Naive thymus-derived CD4-positive, alpha-beta T cell (primary cell): ENCODE data around the gene CPSF6. TPM values are rescaled to one million over a fixed set of nuclear protein-coding genes. Genes with fewer than 3 reads are reported as not detected.

Source experiments
- ATAC-seq: fragments of 150-1000 bp; cut with Tn5 transposase; 2 replicates; pipeline ENCODE4 v1.10.0; 2021; ENCODE audit warnings: mild to moderate bottlenecking, moderate library complexity
- CTCF ChIA-PET: fragments of 350-600 bp; sonication (Branson Sonifier 250); formaldehyde crosslinking; loops from one replicate; lab custom pipeline; 2021; ENCODE audit warnings: antibody characterized with exemption; lab: Charles Lee
- POLR2A ChIA-PET: fragments of 350-600 bp; sonication (Branson Sonifier 250); formaldehyde crosslinking; loops from one replicate; lab custom pipeline; 2021; ENCODE audit warnings: antibody characterized with exemption, inconsistent platforms; lab: Charles Lee
- DNase-seq, 9 donors: peaks; one replicate each; pipeline versions ENCODE4 v3.0.0 to v3.0.0-alpha.2; 2020 to 2022; ENCODE audit warnings: mixed read lengths in 1 of 9
- H3K27ac ChIP-seq: one replicate; pipeline ENCODE4 v1.7.0; 2013; ENCODE audit warnings: mild to moderate bottlenecking, low read depth, low read length, moderate library complexity
- H3K27me3 ChIP-seq, 2 donors: one replicate each; pipeline ENCODE4 v1.7.0; 2013; ENCODE audit warnings: low read length in 2 of 2, mild to moderate bottlenecking in 2 of 2, moderate library complexity in 2 of 2; ENCODE audit not compliant: control insufficient read depth in 2 of 2, insufficient read depth in 2 of 2
- H3K36me3 ChIP-seq, 3 experiments: 1 replicate in 2 of 3; 2 replicates in 1 of 3; pipeline ENCODE4 v1.7.0; 2013; ENCODE audit warnings: low read length in 3 of 3, mild to moderate bottlenecking in 3 of 3, moderate library complexity in 1 of 3; ENCODE audit not compliant: insufficient read depth in 3 of 3, control insufficient read depth in 2 of 3
- H3K4me1 ChIP-seq, 2 donors: one replicate each; pipeline ENCODE4 v1.7.0; 2013; ENCODE audit warnings: low read length in 2 of 2, mild to moderate bottlenecking in 2 of 2, moderate library complexity in 1 of 2; ENCODE audit not compliant: control insufficient read depth in 2 of 2, insufficient read depth in 2 of 2
- H3K4me3 ChIP-seq: 2 replicates; pipeline ENCODE4 v1.7.0; 2013; ENCODE audit warnings: mild to moderate bottlenecking, low read length
- H3K9me3 ChIP-seq, 3 experiments: 1 replicate in 2 of 3; 2 replicates in 1 of 3; pipeline ENCODE4 v1.7.0; 2013; ENCODE audit warnings: low read length in 3 of 3; ENCODE audit not compliant: control insufficient read depth in 2 of 3
- H3K27ac Mint-ChIP-seq, 9 donors: one replicate each; pipeline ENCODE4 v1.8.0; 2020 to 2022; ENCODE audit warnings: mixed read lengths in 9 of 9, mild to moderate bottlenecking in 8 of 9, moderate library complexity in 5 of 9, inconsistent platforms in 2 of 9
- H3K27me3 Mint-ChIP-seq, 5 donors: one replicate each; pipeline ENCODE4 v1.8.0; 2021 to 2022; ENCODE audit warnings: mixed read lengths in 5 of 5, mild to moderate bottlenecking in 1 of 5
- H3K36me3 Mint-ChIP-seq, 5 donors: one replicate each; pipeline ENCODE4 v1.8.0; 2020 to 2022; ENCODE audit warnings: mixed read lengths in 5 of 5, mild to moderate bottlenecking in 3 of 5, inconsistent platforms in 1 of 5
- H3K4me1 Mint-ChIP-seq, 7 donors: one replicate each; pipeline ENCODE4 v1.8.0; 2020 to 2022; ENCODE audit warnings: mixed read lengths in 7 of 7, mild to moderate bottlenecking in 3 of 7, inconsistent platforms in 1 of 7
- H3K4me3 Mint-ChIP-seq, 10 donors: one replicate each; pipeline ENCODE4 v1.8.0; 2020 to 2022; ENCODE audit warnings: mild to moderate bottlenecking in 10 of 10, mixed read lengths in 10 of 10, moderate library complexity in 6 of 10, inconsistent platforms in 2 of 10
- H3K9me3 Mint-ChIP-seq, 11 donors: one replicate each; pipeline ENCODE4 v1.8.0; 2020 to 2022; ENCODE audit warnings: mixed read lengths in 11 of 11, mild to moderate bottlenecking in 4 of 11, inconsistent platforms in 1 of 11, moderate library complexity in 1 of 11
- intact Hi-C, 2 donors: fragments of 100-400 bp; cut with micrococcal nuclease; formaldehyde crosslinking; loops; one replicate each; pipeline ENCODE4 v1.15.1; 2023
- polyA plus RNA-seq, 2 donors: library from polyadenylated mRNA; unstranded; fragments of 300-500 nt; fragmentation: Illumina TruSeq; gene quantifications; one replicate each; pipeline ENCODE4 v1.2.3, GENCODE V29; 2021
- total RNA-seq, 6 experiments: library from RNA in 5 of 6; stranded (reverse) in 5 of 6; gene quantifications; 1 replicate in 5 of 6; 2 replicates in 1 of 6; pipeline ENCODE4 v1.2.3 and lab custom pipeline; 2021 to 2026

Gene CPSF6
- total and polyA plus RNA-seq, 7 experiments from 2014 or later = 33.2 to 127 (median 90.7) TPM

GRCh38 chr12:69240631-69240995 lies 1.2 kb downstream of the CPSF6 start:
- Histone ChIP-seq H3K4me3 (peak overlapping the region; percentile 81), H3K27ac (peak overlapping the region; percentile 90), H3K27me3 (no peaks in the 10 kb centered on the region), H3K4me1 (peaks cover 32 to 37% of the 10 kb centered on the region in 2 donors), H3K9me3 (no peaks in the 10 kb centered on the region), H3K36me3 (peaks cover 0 to 3% (median 0%) of the 10 kb centered on the region in 3 experiments)
- Mint-ChIP-seq H3K27ac (peak overlapping the region; percentile 95 to 99 (median 99)), H3K4me3 (peak overlapping the region; percentile 94 to 100 (median 98)), H3K4me1 (peaks cover 36 to 70% (median 66%) of the 10 kb centered on the region in 7 donors), H3K36me3 (peaks cover 0 to 10% (median 3%) of the 10 kb centered on the region in 5 donors), H3K9me3 (peaks cover 0 to 3% (median 0%) of the 10 kb centered on the region in 11 donors), H3K27me3 (no peaks in the 10 kb centered on the region)
- ATAC-seq = peak; percentile 10
- peak in 7 of 9 donors; percentile 30 to 63 (median 46) for DNase-seq
- ChIA-PET CTCF (no interaction called here), POLR2A (interaction anchor here (0.7 to 5.9 kb wide), 3 partner anchors 12 to 90 kb away, joined by 3 to 45 read pairs (median 9); no protein-coding TSS in a partner anchor)
- intact Hi-C loops = loop anchor here in 1 of 2 donors (1.0 to 10.0 kb wide), 3 partner anchors 8 to 1002 kb away; partner anchors contain the start of gene CNOT2

DNA sequence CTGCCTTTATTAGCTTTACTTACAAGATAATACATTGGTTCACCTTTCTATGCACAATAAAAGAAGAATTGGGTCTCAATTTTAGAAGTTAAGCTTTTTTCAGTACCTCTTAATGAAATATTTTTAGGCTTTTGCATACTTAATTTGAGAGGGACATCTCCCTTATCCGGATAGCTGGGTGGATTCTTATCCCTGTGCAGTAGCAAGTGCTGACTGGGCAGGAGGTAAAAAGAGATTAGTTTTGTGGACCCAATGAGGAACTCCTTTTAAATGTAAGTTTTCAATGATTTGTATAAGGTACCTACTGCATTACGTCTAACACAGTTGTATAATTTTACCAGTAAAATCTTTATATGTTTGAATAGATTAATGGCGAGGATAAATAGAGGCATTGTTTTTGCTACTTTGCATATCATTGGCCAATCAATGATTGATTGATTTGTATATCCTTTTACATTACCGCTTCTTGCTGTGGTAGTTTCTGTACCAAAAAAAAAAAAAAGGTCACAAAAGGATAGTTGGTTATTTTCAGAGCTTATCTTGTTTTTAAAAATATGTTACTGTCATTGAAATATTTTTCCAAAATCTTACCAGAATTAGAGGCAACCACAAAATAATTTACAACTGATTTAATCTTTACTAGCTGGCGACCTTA lies 2.2 kb downstream of the CPSF6 start:
- peak overlapping the region; percentile 81 for H3K4me3 ChIP-seq
- peaks cover 43 to 79% (median 75%) of the 10 kb centered on the region in 7 donors for H3K4me1 Mint-ChIP-seq
- peak overlapping the region; percentile 34 to 100 (median 98) for H3K4me3 Mint-ChIP-seq
- DNase-seq (no peak), ATAC-seq (no peak)
- no peaks in the 10 kb centered on the region for H3K27me3 Mint-ChIP-seq
- peaks cover 0 to 10% (median 3%) of the 10 kb centered on the region in 5 donors for H3K36me3 Mint-ChIP-seq
- H3K36me3 ChIP-seq = peaks cover 0 to 3% (median 0%) of the 10 kb centered on the region in 3 experiments
- ChIA-PET POLR2A (interaction anchor here (0.7 to 5.9 kb wide), 6 partner anchors 11 to 90 kb away, joined by 3 to 45 read pairs (median 6); no protein-coding TSS in a partner anchor), CTCF (interaction anchor here (0.6 to 2.0 kb wide), 5 partner anchors 11 to 149 kb away, joined by 3 to 7 read pairs (median 5); no protein-coding TSS in a partner anchor)
- peak overlapping the region; percentile 90 for H3K27ac ChIP-seq
- intact Hi-C loops = loop anchor here in 1 of 2 donors (5.0 to 10.0 kb wide), 2 partner anchors 407 to 1001 kb away; partner anchors contain the start of gene CNOT2
- peaks cover 0 to 3% (median 0%) of the 10 kb centered on the region in 11 donors for H3K9me3 Mint-ChIP-seq
- peaks cover 36 to 42% of the 10 kb centered on the region in 2 donors for H3K4me1 ChIP-seq
- H3K9me3 ChIP-seq = no peaks in the 10 kb centered on the region
- H3K27me3 ChIP-seq = no peaks in the 10 kb centered on the region
- peak overlapping the region in 7 of 9 donors; percentile 36 to 99 (median 71) for H3K27ac Mint-ChIP-seq

DNA sequence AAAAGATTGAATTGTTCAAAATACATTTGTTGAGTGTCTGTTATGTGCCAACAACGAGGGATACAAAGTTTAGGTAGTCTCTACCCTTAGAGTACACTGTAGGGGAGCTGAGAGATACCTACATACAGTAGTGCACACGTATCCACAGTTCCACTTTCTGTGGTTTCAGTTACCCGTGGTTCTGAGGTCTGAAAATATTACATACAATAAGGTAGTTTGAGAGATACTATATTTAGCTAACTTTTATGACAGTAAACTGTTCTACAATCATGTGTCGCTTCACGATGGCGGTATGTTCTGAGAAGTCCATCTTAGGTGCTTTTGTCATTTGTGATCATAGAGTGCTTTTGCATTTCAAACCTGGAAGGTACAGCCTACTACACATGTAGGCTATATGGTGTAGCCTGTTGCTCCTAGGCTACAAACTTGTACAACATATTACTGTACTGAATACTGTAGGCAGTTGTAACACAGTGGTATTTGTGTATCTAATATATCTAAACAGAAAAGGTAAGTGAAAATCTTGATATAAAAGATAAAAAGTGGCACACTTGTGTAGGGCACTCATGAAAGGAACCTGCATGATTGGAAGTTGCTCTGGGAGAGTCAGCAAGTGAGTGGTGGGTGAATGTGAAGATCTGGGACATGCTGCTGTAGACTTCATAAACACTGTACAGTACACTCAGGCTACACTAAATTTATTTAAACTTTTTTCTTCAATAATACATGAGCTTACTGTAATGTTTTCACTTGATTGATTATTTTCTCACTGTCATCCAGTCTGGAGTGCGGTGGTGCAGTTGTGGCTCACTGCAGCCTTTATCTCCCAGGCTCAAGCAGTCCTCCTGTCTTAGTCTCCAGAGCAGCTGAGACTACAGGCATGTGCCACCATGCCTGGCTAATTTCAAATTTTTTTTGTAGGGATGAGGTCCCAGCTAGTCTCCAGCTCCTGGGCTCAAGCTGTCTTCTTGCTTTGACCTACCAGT lies 4.0 kb downstream of the CPSF6 start:
- peaks cover 38 to 44% of the 10 kb centered on the region in 2 donors for H3K4me1 ChIP-seq
- ChIA-PET CTCF (interaction anchor here (0.7 to 2.0 kb wide), 5 partner anchors 9 to 1584 kb away, joined by 3 to 7 read pairs (median 3); no protein-coding TSS in a partner anchor), POLR2A (interaction anchor here (0.6 to 5.9 kb wide), 4 partner anchors 9 to 212 kb away, joined by 4 to 45 read pairs (median 12); no protein-coding TSS in a partner anchor)
- intact Hi-C loops = loop anchor here in 1 of 2 donors (5.0 to 10.0 kb wide), 2 partner anchors 409 to 999 kb away; partner anchors contain the start of gene CNOT2
- Mint-ChIP-seq H3K27ac (peak overlapping the region; percentile 38 to 99 (median 59)), H3K27me3 (no peaks in the 10 kb centered on the region), H3K4me3 (peak overlapping the region; percentile 45 to 100 (median 96)), H3K36me3 (peaks cover 0 to 10% (median 9%) of the 10 kb centered on the region in 5 donors), H3K9me3 (peaks cover 0 to 3% (median 0%) of the 10 kb centered on the region in 11 donors), H3K4me1 (peaks cover 48 to 82% (median 81%) of the 10 kb centered on the region in 7 donors)
- peak overlapping the region; percentile 16 for H3K27ac ChIP-seq
- H3K9me3 ChIP-seq = no peaks in the 10 kb centered on the region
- H3K27me3 ChIP-seq = no peaks in the 10 kb centered on the region
- peak in 1 of 9 donors; percentile 14 for DNase-seq
- no peak for ATAC-seq
- peaks cover 0 to 3% (median 0%) of the 10 kb centered on the region in 3 experiments for H3K36me3 ChIP-seq
- no peak overlapping the region for H3K4me3 ChIP-seq

DNA sequence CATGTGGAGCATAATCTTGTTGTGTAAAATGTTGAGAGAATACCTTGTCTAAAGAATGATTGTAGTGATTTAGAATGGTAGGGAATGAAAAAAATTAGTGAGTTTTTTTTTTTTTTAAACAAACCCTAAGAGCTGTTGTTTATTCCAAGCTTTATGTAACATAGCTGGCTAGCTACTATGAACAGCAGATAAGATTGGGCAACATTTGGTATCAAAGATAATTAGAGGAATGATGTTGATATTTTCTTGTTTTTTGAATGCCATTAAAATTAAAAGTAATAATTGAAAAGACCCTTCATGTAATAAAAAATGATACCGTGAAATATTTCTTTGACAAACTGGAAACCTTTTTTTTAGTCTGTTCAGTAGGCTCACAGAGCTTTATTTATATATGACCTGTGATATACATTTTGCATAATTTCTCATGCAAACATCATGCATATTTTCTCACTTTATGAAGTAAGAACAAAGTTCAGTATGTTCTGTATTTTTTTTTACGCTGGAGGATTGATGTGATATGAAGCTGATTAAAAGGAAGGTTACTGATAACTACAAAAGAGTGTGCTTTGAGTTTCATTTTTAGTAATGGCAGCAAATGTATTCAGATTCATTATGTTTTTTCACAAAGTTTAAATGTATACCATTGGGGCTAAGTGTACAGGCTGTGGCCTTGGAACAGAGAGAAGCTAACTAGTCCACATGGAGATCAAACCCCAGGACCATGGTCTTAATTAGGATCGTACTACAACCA lies 8.1 kb downstream of the CPSF6 start:
- Histone ChIP-seq H3K27me3 (no peaks in the 10 kb centered on the region), H3K36me3 (no peaks in the 10 kb centered on the region), H3K4me1 (peaks cover 13 to 26% of the 10 kb centered on the region in 2 donors), H3K9me3 (no peaks in the 10 kb centered on the region), H3K4me3 (no peak overlapping the region), H3K27ac (peak overlapping the region; percentile 23)
- Mint-ChIP-seq H3K36me3 (peaks cover 0 to 12% (median 10%) of the 10 kb centered on the region in 5 donors), H3K27me3 (no peaks in the 10 kb centered on the region), H3K9me3 (no peaks in the 10 kb centered on the region), H3K27ac (peak overlapping the region in 7 of 9 donors; percentile 33 to 76 (median 64)), H3K4me1 (peaks cover 49 to 91% (median 88%) of the 10 kb centered on the region in 7 donors), H3K4me3 (peak overlapping the region in 8 of 10 donors; percentile 11 to 53 (median 35))
- intact Hi-C loops = loop anchor here in 1 of 2 donors (1.0 to 10.0 kb wide), 2 partner anchors 7 to 413 kb away; no protein-coding TSS in a partner anchor
- ATAC-seq (no peak), DNase-seq (no peak)
- ChIA-PET POLR2A (interaction anchor here (0.6 to 1.3 kb wide), 3 partner anchors 8 to 421 kb away, joined by 3 to 6 read pairs (median 4); partner anchors contain the start of gene CPSF6), CTCF (interaction anchor here (1.6 to 1.8 kb wide), 3 partner anchors 91 to 93 kb away, joined by 3 to 6 read pairs (median 4); no protein-coding TSS in a partner anchor)

DNA sequence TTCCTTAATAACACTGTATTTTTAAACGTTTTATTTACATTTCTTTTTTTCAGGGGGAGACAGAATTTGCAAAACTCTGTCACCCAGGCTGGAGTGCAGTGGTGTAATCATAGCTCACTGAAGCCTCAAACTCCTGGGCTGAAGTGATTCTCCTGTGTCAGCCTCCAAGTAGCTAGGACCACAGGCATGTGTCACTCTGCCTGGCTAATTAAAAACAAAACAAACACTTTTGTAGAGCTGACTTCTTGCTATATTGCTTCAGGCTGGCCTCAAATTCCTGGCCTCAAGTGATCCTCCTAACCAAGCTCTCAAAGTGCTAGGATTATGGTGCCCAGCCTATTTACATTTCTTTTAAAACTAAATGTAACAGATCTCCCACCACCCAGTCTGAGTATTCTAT lies 12.7 kb downstream of the CPSF6 start:
- DNase-seq (no peak), ATAC-seq (no peak)
- peak overlapping the region in 8 of 9 donors; percentile 3 to 86 (median 31) for H3K27ac Mint-ChIP-seq
- Histone ChIP-seq H3K4me3 (no peak overlapping the region), H3K4me1 (peaks cover 5 to 8% of the 10 kb centered on the region in 2 donors), H3K27me3 (no peaks in the 10 kb centered on the region), H3K27ac (peak overlapping the region; percentile 38), H3K9me3 (no peaks in the 10 kb centered on the region), H3K36me3 (peaks cover 0 to 12% (median 8%) of the 10 kb centered on the region in 3 experiments)
- CTCF ChIA-PET = interaction anchor here (0.7 to 6.3 kb wide), 3 partner anchors 9 to 96 kb away, joined by 4 to 71 read pairs (median 7); no protein-coding TSS in a partner anchor
- H3K9me3 Mint-ChIP-seq = no peaks in the 10 kb centered on the region
- POLR2A ChIA-PET = interaction anchor here (1.0 to 1.6 kb wide), 5 partner anchors 10 to 97 kb away, joined by 3 to 9 read pairs (median 3); partner anchors contain the start of gene CPSF6
- no peaks in the 10 kb centered on the region for H3K27me3 Mint-ChIP-seq
- no peak overlapping the region for H3K4me3 Mint-ChIP-seq
- intact Hi-C loops = loop anchor here (10.0 kb wide), 2 partner anchors 387 to 1207 kb away; no protein-coding TSS in a partner anchor
- peaks cover 0 to 21% (median 12%) of the 10 kb centered on the region in 5 donors for H3K36me3 Mint-ChIP-seq
- H3K4me1 Mint-ChIP-seq = peaks cover 26 to 74% (median 66%) of the 10 kb centered on the region in 7 donors
